Ovary (tissue), 10 donors: ENCODE measurements around the gene LRRC32. TPM values are rescaled to one million over a fixed set of nuclear protein-coding genes. Genes with fewer than 3 reads are reported as not detected.

Experiments used
- DNase-seq, 5 donors: peaks; one replicate each; pipeline ENCODE4 v3.0.0-alpha.2; 2019 to 2020
- H3K27ac ChIP-seq, 2 donors: fragments of 200-600 bp; one replicate each; pipeline versions ENCODE4 v1.5.1 to v1.8.0; 2019 to 2022
- H3K27me3 ChIP-seq: fragments of 200-600 bp; one replicate; pipeline ENCODE4 v1.8.0; 2022
- H3K36me3 ChIP-seq: fragments of 200-600 bp; sonication (generic); one replicate; pipeline ENCODE4 v1.5.1; 2019
- H3K4me1 ChIP-seq: one replicate; pipeline ENCODE4 v1.8.1; 2013; ENCODE audit warnings: mild to moderate bottlenecking, moderate library complexity; ENCODE audit not compliant: insufficient read depth
- H3K4me3 ChIP-seq: fragments of 200-600 bp; sonication (generic); one replicate; pipeline ENCODE4 v1.5.1; 2017
- H3K9me3 ChIP-seq, 2 donors: fragments of 200-600 bp in 1 of 2; sonication (generic) in 1 of 2; one replicate each; pipeline versions ENCODE4 v1.5.1 to v1.8.1; 2013 to 2019; ENCODE audit warnings: mild to moderate bottlenecking in 1 of 2, moderate library complexity in 1 of 2
- CTCF ChIP-seq, 3 donors: fragments of 450-650 bp in 2 of 3; fragments of 200-600 bp in 1 of 3; IDR thresholded peaks; one replicate each; pipeline versions ENCODE4 v1.5.1 to v1.8.0; 2016 to 2022; ENCODE audit warnings: antibody characterized with exemption in 3 of 3, mild to moderate bottlenecking in 1 of 3
- EP300 ChIP-seq: sonication (generic); formaldehyde crosslinking; IDR thresholded peaks from one replicate; pipeline ENCODE4 v1.6.1; 2017; ENCODE audit warnings: antibody characterized with exemption
- POLR2A ChIP-seq: fragments of 450-650 bp; IDR thresholded peaks from one replicate; pipeline ENCODE4 v1.6.1; 2017; ENCODE audit warnings: antibody characterized with exemption, mild to moderate bottlenecking, moderate library complexity
- WGBS, 3 donors: extraction: QIAGEN DNeasy Blood & Tissue Kit in 1 of 3; methylation state at CpG; one replicate each; pipeline versions ENCODE4 v1.1.5 to v1.1.7; 2013 to 2017; 5-methylcytosine and 5-hydroxymethylcytosine counted together
- intact Hi-C, 4 donors: fragments of 100-400 bp; cut with DNase I; formaldehyde crosslinking; loops; one replicate each; pipeline versions ENCODE4 v1.11.0 to v1.15.1; 2022 to 2023
- long read RNA-seq, 3 donors: library from polyadenylated mRNA in 2 of 3; unstranded in 2 of 3; transcript quantifications; one replicate each; pipeline ENCODE4 v2.0.0 and lab custom pipeline, GENCODE V29; 2021 to 2026
- polyA plus RNA-seq, 2 donors: library from polyadenylated mRNA; stranded (reverse); fragments of 200-250 nt in 1 of 2; fragments of 350-450 nt in 1 of 2; fragmentation: Illumina TruSeq in 1 of 2; extraction: RNeasy Lipid Tissue Mini Kit (QIAGEN cat#74804) in 1 of 2; gene quantifications; one replicate each; pipeline ENCODE4 v1.2.3, GENCODE V29; 2013 to 2014
- total RNA-seq, 7 donors: library from RNA; depleted of rRNA in 2 of 7; stranded (reverse); fragments of >200 nt in 2 of 7; fragmentation: NEBNext Ultra II Directional in 3 of 7; extraction: Animal tissue kit (Norgen Biotek cat#: 25700) in 3 of 7; gene quantifications; one replicate each; pipeline versions ENCODE4 v1.1.0 to v1.2.4, GENCODE V29; 2016 to 2023
- donor health status: DM: no; HTN: no; CAD: no; lungs with moderate emphysema.
- donor health status: DM: no; HTN: no; CAD: no.
- donor health status: Bipolar disorder and iron deficiency.
- donor health status: DM: yes; HTN: yes; CAD: no.
- donor health status: DM: no; HTN: no; CAD: no.
- donor health status: DM: yes; HTN: yes; CAD: no.

Gene LRRC32
- 10 to 100 TPM in 5 of 7 donors, 1 to 10 TPM in 2; 3.2 to 47.1 (median 29.5) TPM for total RNA-seq
- polyA plus RNA-seq, result 10 to 100 TPM; 19.4 to 39.9 TPM
- long read RNA-seq, donor 1, partial matches to known transcripts, result 4 of 14 reads
- long read RNA-seq, donor 1, other reads (novel, unspliced or antisense), result 7 of 14 reads
- long read RNA-seq, donor 2, full-length matches to known transcripts, result 4 of 14 reads
- long read RNA-seq, donor 2, partial matches to known transcripts, result 10 of 14 reads
- long read RNA-seq, donor 2, other reads (novel, unspliced or antisense), result 0 of 14 reads
- long read RNA-seq, donor 3, full-length matches to known transcripts, result 9 of 21 reads
- long read RNA-seq, donor 3, partial matches to known transcripts, result 1 of 21 reads
- long read RNA-seq, donor 3, other reads (novel, unspliced or antisense), result 11 of 21 reads

- TF ChIP-seq POLR2A (no peak), EP300 (no peak), CTCF (IDR thresholded peaks at IDR 0.05) (no peak)
- Histone ChIP-seq H3K36me3 (no peaks in the 10 kb centered on the region), H3K27me3 (no peaks in the 10 kb centered on the region), H3K27ac (peak within 1 kb of the TSS in 1 of 2 donors; percentile 54), H3K9me3 (no peaks in the 10 kb centered on the region), H3K4me1 (peaks cover 16% of the 10 kb centered on the region), H3K4me3 (peak within 1 kb of the TSS; percentile 65)
- intact Hi-C loops, result loop anchor here in 3 of 4 donors (5.0 to 10.0 kb wide), 3 partner anchors 73 to 113 kb away; no protein-coding TSS in a partner anchor
- whole genome bisulfite sequencing, 3 donors, result 1 to 3% (median 2%) methylated on average over 59 to 82 of the region's 82 CpGs
- DNase-seq, result peak; percentile 61 to 81 (median 75)
Measured at GRCh38 chr11:76670485-76671236, at the start of gene LRRC32. LRRC32 (minus strand) TSS chr11:76670747; CDS start chr11:76665954, 4,793 bp downstream.

GRCh38 chr11:76719686-76720085 is 49.1 kb upstream of the LRRC32 start:
- Histone ChIP-seq H3K27me3 (no peaks in the 10 kb centered on the region), H3K27ac (no peak overlapping the region), H3K4me3 (no peak overlapping the region), H3K9me3 (no peaks in the 10 kb centered on the region), H3K36me3 (no peaks in the 10 kb centered on the region), H3K4me1 (no peaks in the 10 kb centered on the region)
- intact Hi-C loops, result loop anchor here in 1 of 4 donors (5.0 kb wide), 1 partner anchor 198 kb away; no protein-coding TSS in a partner anchor
- 93 to 96% (median 95%) methylated on average over 7 to 9 of the region's 9 CpGs for WGBS, 3 donors
- TF ChIP-seq EP300, result no peak
- no peak for TF ChIP-seq CTCF (IDR thresholded peaks at IDR 0.05)
- no peak for DNase-seq

GRCh38 chr11:76719281-76719680 is 48.7 kb upstream of the LRRC32 start:
- Histone ChIP-seq H3K27me3 (no peaks in the 10 kb centered on the region), H3K4me3 (no peak overlapping the region), H3K4me1 (no peaks in the 10 kb centered on the region), H3K27ac (no peak overlapping the region), H3K9me3 (no peaks in the 10 kb centered on the region), H3K36me3 (no peaks in the 10 kb centered on the region)
- TF ChIP-seq CTCF (IDR thresholded peaks at IDR 0.05) (no peak), POLR2A (no peak), EP300 (no peak)
- WGBS, 3 donors, result 83 to 93% (median 89%) methylated on average over 19 of the region's 19 CpGs
- no peak for DNase-seq
- intact Hi-C loops, result loop anchor here in 1 of 4 donors (5.0 kb wide), 1 partner anchor 198 kb away; no protein-coding TSS in a partner anchor

DNA sequence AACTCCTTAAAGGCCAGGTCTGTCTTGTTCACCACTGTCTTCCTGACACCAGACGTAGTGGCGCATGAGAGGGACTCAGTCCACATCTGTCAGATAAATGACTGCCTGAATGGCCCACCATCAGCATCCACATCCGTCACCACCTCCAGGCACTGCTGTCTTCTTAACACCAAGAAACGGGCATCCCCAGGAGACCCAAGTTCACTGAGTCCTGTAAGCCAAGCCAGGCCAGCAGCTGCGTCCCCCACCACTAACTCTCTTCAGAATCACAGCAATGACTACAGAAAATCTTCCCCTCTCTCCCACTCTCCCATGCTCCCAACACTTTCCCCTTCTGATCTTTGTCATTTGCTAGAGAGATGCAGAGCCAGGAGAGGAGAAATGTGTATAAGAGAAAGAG is 47.3 kb upstream of the LRRC32 start:
- no peak overlapping the region for H3K4me3 ChIP-seq
- 88 to 91% (median 90%) methylated on average over 5 of the region's 5 CpGs for WGBS, 3 donors
- no peaks in the 10 kb centered on the region for H3K4me1 ChIP-seq
- no peaks in the 10 kb centered on the region for H3K36me3 ChIP-seq
- H3K9me3 ChIP-seq, result no peaks in the 10 kb centered on the region
- H3K27me3 ChIP-seq, result no peaks in the 10 kb centered on the region
- H3K27ac ChIP-seq, result no peak overlapping the region
- intact Hi-C loops, result loop anchor here in 1 of 4 donors (5.0 kb wide), 1 partner anchor 199 kb away; no protein-coding TSS in a partner anchor
- DNase-seq, result no peak
- TF ChIP-seq POLR2A (no peak), CTCF (IDR thresholded peaks at IDR 0.05) (no peak), EP300 (no peak)
